ENCODE measurements around the gene ARCN1. TPM values are rescaled to one million over a fixed set of nuclear protein-coding genes. Genes with fewer than 3 reads are reported as not detected.

ARCN1 gene
- total and polyA plus RNA-seq, 2 of the 4 experiments (the other 2 are of a cell fraction): 148 to 212 TPM

DNA sequence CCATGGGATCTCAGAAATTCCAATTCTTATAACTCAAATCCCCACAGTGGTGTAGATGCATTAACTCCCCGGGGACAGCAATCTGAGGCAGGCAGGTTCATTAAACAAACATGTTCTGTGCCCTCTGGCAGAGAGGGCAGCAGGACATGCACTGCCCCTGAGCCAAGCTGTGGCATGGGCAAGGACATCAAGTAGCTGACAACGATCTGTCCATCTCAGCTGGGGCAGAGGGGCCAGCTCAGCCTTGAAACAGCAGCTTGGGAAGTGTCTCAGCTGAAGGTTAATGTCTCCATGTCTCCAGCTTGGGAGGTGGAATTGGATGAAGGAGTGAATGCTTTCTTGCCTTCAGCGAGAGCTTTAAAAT is 27.6 kb upstream of the ARCN1 start:
- Histone ChIP-seq H4K5ac (ENCODE audit: low read depth, low read length) (no peak overlapping the region), H3K23ac (ENCODE audit: low read depth, low read length) (no peak overlapping the region), H3K4ac (ENCODE audit: low read depth, low read length) (no peak overlapping the region), H2BK20ac (ENCODE audit: low read depth, low read length) (no peak overlapping the region), H2AFZ (replicated peaks; ENCODE audit: low read length, poor library complexity) (no peak overlapping the region), H4K20me1 (ENCODE audit: insufficient read depth, low read length) (no peaks in the 10 kb centered on the region; the same call in 1 of the 2 replicates), H3K9me3 (ENCODE audit: control insufficient read depth, insufficient read depth, low read length) (no peaks in the 10 kb centered on the region), H3K9me1 (ENCODE audit: insufficient read depth, low read length) (peaks cover 8% of the 10 kb centered on the region), H3K27ac (ENCODE audit: insufficient read depth, low read length) (no peak overlapping the region), H3K4me3 (ENCODE audit: insufficient read depth, low read depth, low read length) (no peak overlapping the region), H2AK5ac (ENCODE audit: low read depth, low read length) (no peak overlapping the region), H3K4me2 (ENCODE audit: low read depth, low read length) (no peak overlapping the region), H3K56ac (ENCODE audit: extremely low read depth, insufficient read depth, low read length) (no peak overlapping the region), H3K9ac (ENCODE audit: low read depth, low read length) (no peak overlapping the region; the same call in 1 of the 2 replicates), H3K14ac (replicated peaks; ENCODE audit: low read depth, low read length) (no peak overlapping the region), H3K79me1 (ENCODE audit: low read depth in 1 of 2, low read length in 2 of 2) (no peaks in the 10 kb centered on the region), H4K91ac (ENCODE audit: insufficient read depth, low read depth, low read length) (no peak overlapping the region), H3K18ac (ENCODE audit: low read depth, low read length) (no peak overlapping the region), H2BK15ac (ENCODE audit: low read depth, low read length) (no peak overlapping the region), H2BK120ac (ENCODE audit: low read depth, low read length) (no peak overlapping the region), H3K27me3 (ENCODE audit: control insufficient read depth, insufficient read depth, low read length) (no peaks in the 10 kb centered on the region), H3K36me3 (ENCODE audit: control insufficient read depth, insufficient read depth, low read length) (peaks cover 17% of the 10 kb centered on the region), H2BK5ac (ENCODE audit: low read depth, low read length, poor library complexity, severe bottlenecking) (no peak overlapping the region), H4K8ac (ENCODE audit: low read depth in 2 of 2, low read length in 2 of 2) (no peak overlapping the region), H2AK9ac (replicated peaks; ENCODE audit: low read depth, low read length, poor library complexity) (no peak overlapping the region), H3K4me1 (ENCODE audit: control insufficient read depth, insufficient read depth, low read length) (no peaks in the 10 kb centered on the region)
- no peak for DNase-seq
- no TSS peak for BruUV-seq (replicated peaks)
- intact Hi-C loops (cut with micrococcal nuclease): no loop called here
- 60% methylated on average over 1 of the region's 3 CpGs; no CpG with 5 or more reads in 1 of the 2 experiments for WGBS, 2 experiments (ENCODE audit: extremely low coverage in 2 of 2, insufficient read length in 1 of 2)
- CTCF ChIA-PET: interaction anchor here (0.5 kb wide), 1 partner anchor 25 kb away, joined by 3 read pairs; no protein-coding TSS in a partner anchor
- TF ChIP-seq RFX5 (IDR thresholded peaks at IDR 0.05; ENCODE audit: low read depth, low read length): no peak
- dilution Hi-C loops (cut with HindIII; ENCODE audit: low sequenced_read_pairs, unreplicated experiment): no loop called here
- ATAC-seq (ENCODE audit: low read depth): no peak
- POLR2A ChIA-PET (ENCODE audit: unreplicated experiment): no interaction called here
- in situ Hi-C loops (cut with MboI; ENCODE audit: low sequenced_read_pairs): no loop called here

Measured in IMR-90 (cell line).